Naive thymus-derived CD4-positive, alpha-beta T cell (primary cell): ENCODE results near the gene HHEX. TPM values are rescaled to one million over a fixed set of nuclear protein-coding genes. Genes with fewer than 3 reads are reported as not detected.

ENCODE experiments used
- ATAC-seq: fragments of 150-1000 bp; cut with Tn5 transposase; 2 replicates; pipeline ENCODE4 v1.10.0; 2021; ENCODE audit warnings: mild to moderate bottlenecking, moderate library complexity
- CTCF ChIA-PET: fragments of 350-600 bp; sonication (Branson Sonifier 250); formaldehyde crosslinking; loops from one replicate; lab custom pipeline; 2021; ENCODE audit warnings: antibody characterized with exemption; lab: Charles Lee
- POLR2A ChIA-PET: fragments of 350-600 bp; sonication (Branson Sonifier 250); formaldehyde crosslinking; loops from one replicate; lab custom pipeline; 2021; ENCODE audit warnings: antibody characterized with exemption, inconsistent platforms; lab: Charles Lee
- DNase-seq, 9 donors: peaks; one replicate each; pipeline versions ENCODE4 v3.0.0 to v3.0.0-alpha.2; 2020 to 2022; ENCODE audit warnings: mixed read lengths in 1 of 9
- H3K27ac ChIP-seq: one replicate; pipeline ENCODE4 v1.7.0; 2013; ENCODE audit warnings: mild to moderate bottlenecking, low read depth, low read length, moderate library complexity
- H3K27me3 ChIP-seq, 2 donors: one replicate each; pipeline ENCODE4 v1.7.0; 2013; ENCODE audit warnings: low read length in 2 of 2, mild to moderate bottlenecking in 2 of 2, moderate library complexity in 2 of 2; ENCODE audit not compliant: control insufficient read depth in 2 of 2, insufficient read depth in 2 of 2
- H3K36me3 ChIP-seq, 3 experiments: 1 replicate in 2 of 3; 2 replicates in 1 of 3; pipeline ENCODE4 v1.7.0; 2013; ENCODE audit warnings: low read length in 3 of 3, mild to moderate bottlenecking in 3 of 3, moderate library complexity in 1 of 3; ENCODE audit not compliant: insufficient read depth in 3 of 3, control insufficient read depth in 2 of 3
- H3K4me1 ChIP-seq, 2 donors: one replicate each; pipeline ENCODE4 v1.7.0; 2013; ENCODE audit warnings: low read length in 2 of 2, mild to moderate bottlenecking in 2 of 2, moderate library complexity in 1 of 2; ENCODE audit not compliant: control insufficient read depth in 2 of 2, insufficient read depth in 2 of 2
- H3K4me3 ChIP-seq: 2 replicates; pipeline ENCODE4 v1.7.0; 2013; ENCODE audit warnings: mild to moderate bottlenecking, low read length
- H3K9me3 ChIP-seq, 3 experiments: 1 replicate in 2 of 3; 2 replicates in 1 of 3; pipeline ENCODE4 v1.7.0; 2013; ENCODE audit warnings: low read length in 3 of 3; ENCODE audit not compliant: control insufficient read depth in 2 of 3
- H3K27ac Mint-ChIP-seq, 9 donors: one replicate each; pipeline ENCODE4 v1.8.0; 2020 to 2022; ENCODE audit warnings: mixed read lengths in 9 of 9, mild to moderate bottlenecking in 8 of 9, moderate library complexity in 5 of 9, inconsistent platforms in 2 of 9
- H3K27me3 Mint-ChIP-seq, 5 donors: one replicate each; pipeline ENCODE4 v1.8.0; 2021 to 2022; ENCODE audit warnings: mixed read lengths in 5 of 5, mild to moderate bottlenecking in 1 of 5
- H3K36me3 Mint-ChIP-seq, 5 donors: one replicate each; pipeline ENCODE4 v1.8.0; 2020 to 2022; ENCODE audit warnings: mixed read lengths in 5 of 5, mild to moderate bottlenecking in 3 of 5, inconsistent platforms in 1 of 5
- H3K4me1 Mint-ChIP-seq, 7 donors: one replicate each; pipeline ENCODE4 v1.8.0; 2020 to 2022; ENCODE audit warnings: mixed read lengths in 7 of 7, mild to moderate bottlenecking in 3 of 7, inconsistent platforms in 1 of 7
- H3K4me3 Mint-ChIP-seq, 10 donors: one replicate each; pipeline ENCODE4 v1.8.0; 2020 to 2022; ENCODE audit warnings: mild to moderate bottlenecking in 10 of 10, mixed read lengths in 10 of 10, moderate library complexity in 6 of 10, inconsistent platforms in 2 of 10
- H3K9me3 Mint-ChIP-seq, 11 donors: one replicate each; pipeline ENCODE4 v1.8.0; 2020 to 2022; ENCODE audit warnings: mixed read lengths in 11 of 11, mild to moderate bottlenecking in 4 of 11, inconsistent platforms in 1 of 11, moderate library complexity in 1 of 11
- intact Hi-C, 2 donors: fragments of 100-400 bp; cut with micrococcal nuclease; formaldehyde crosslinking; loops; one replicate each; pipeline ENCODE4 v1.15.1; 2023
- polyA plus RNA-seq, 2 donors: library from polyadenylated mRNA; unstranded; fragments of 300-500 nt; fragmentation: Illumina TruSeq; gene quantifications; one replicate each; pipeline ENCODE4 v1.2.3, GENCODE V29; 2021
- total RNA-seq, 6 experiments: library from RNA in 5 of 6; stranded (reverse) in 5 of 6; gene quantifications; 1 replicate in 5 of 6; 2 replicates in 1 of 6; pipeline ENCODE4 v1.2.3 and lab custom pipeline; 2021 to 2026

HHEX gene
- total and polyA plus RNA-seq, 7 experiments from 2014 or later: 0.18 to 21.4 (median 0.27) TPM; not detected in 2

GRCh38 chr10:92678206-92678605 is 11.5 kb upstream of the HHEX start:
- ChIA-PET CTCF (no interaction called here), POLR2A (interaction anchor here (0.6 kb wide), 1 partner anchor 952 kb away, joined by 4 read pairs; no protein-coding TSS in a partner anchor)
- H3K27me3 ChIP-seq: no peaks in the 10 kb centered on the region
- Mint-ChIP-seq H3K27ac (no peak overlapping the region), H3K36me3 (peaks cover 0 to 3% (median 0%) of the 10 kb centered on the region in 5 donors), H3K4me3 (no peak overlapping the region), H3K4me1 (no peaks in the 10 kb centered on the region), H3K27me3 (peaks cover 7 to 21% (median 12%) of the 10 kb centered on the region in 5 donors), H3K9me3 (peaks cover 0 to 9% (median 2%) of the 10 kb centered on the region in 11 donors)
- H3K4me3 ChIP-seq: no peak overlapping the region
- intact Hi-C loops: no loop called here
- no peak for ATAC-seq
- H3K36me3 ChIP-seq: no peaks in the 10 kb centered on the region
- H3K9me3 ChIP-seq: no peaks in the 10 kb centered on the region
- DNase-seq: no peak
- H3K4me1 ChIP-seq: no peaks in the 10 kb centered on the region
- no peak overlapping the region for H3K27ac ChIP-seq

GRCh38 chr10:92681306-92681834 is 8.4 kb upstream of the HHEX start:
- H3K9me3 ChIP-seq: no peaks in the 10 kb centered on the region
- Mint-ChIP-seq H3K27ac (no peak overlapping the region), H3K9me3 (peaks cover 2 to 27% (median 10%) of the 10 kb centered on the region in 11 donors), H3K4me1 (no peaks in the 10 kb centered on the region), H3K36me3 (peaks cover 0 to 9% (median 0%) of the 10 kb centered on the region in 5 donors), H3K27me3 (peaks cover 6 to 51% (median 34%) of the 10 kb centered on the region in 5 donors), H3K4me3 (no peak overlapping the region)
- ATAC-seq (no peak), DNase-seq (no peak)
- ChIA-PET POLR2A (no interaction called here), CTCF (no interaction called here)
- no peak overlapping the region for H3K4me3 ChIP-seq
- no peaks in the 10 kb centered on the region for H3K27me3 ChIP-seq
- no peak overlapping the region for H3K27ac ChIP-seq
- no peaks in the 10 kb centered on the region for H3K36me3 ChIP-seq
- intact Hi-C loops: no loop called here
- no peaks in the 10 kb centered on the region for H3K4me1 ChIP-seq

DNA sequence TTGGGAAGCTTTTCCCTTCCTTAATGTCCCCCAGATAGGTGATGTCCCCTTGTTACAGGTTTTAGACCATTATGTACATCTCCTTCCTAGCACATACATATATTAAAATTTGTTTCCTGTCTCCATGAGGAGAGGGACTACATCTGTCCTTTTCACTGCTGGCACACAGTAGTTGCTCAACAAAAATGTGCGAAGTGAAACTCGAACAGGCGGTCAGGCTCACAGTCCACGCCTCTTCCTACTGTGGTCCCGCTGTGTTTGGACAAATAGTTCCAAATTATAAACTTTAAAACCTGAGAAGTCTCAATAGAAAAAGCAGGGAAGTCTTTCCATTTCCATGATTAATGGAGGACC is 1.2 kb upstream of the HHEX start:
- Histone ChIP-seq H3K27me3 (peaks cover 10 to 26% of the 10 kb centered on the region in 2 donors), H3K27ac (no peak overlapping the region), H3K4me1 (peaks cover 0 to 29% of the 10 kb centered on the region in 2 donors), H3K36me3 (no peaks in the 10 kb centered on the region), H3K9me3 (no peaks in the 10 kb centered on the region), H3K4me3 (peak overlapping the region; percentile 37)
- ChIA-PET POLR2A (no interaction called here), CTCF (no interaction called here)
- Mint-ChIP-seq H3K9me3 (peaks cover 0 to 22% (median 10%) of the 10 kb centered on the region in 11 donors), H3K4me3 (peak overlapping the region; percentile 70 to 87 (median 77)), H3K36me3 (peaks cover 0 to 9% (median 0%) of the 10 kb centered on the region in 5 donors), H3K27me3 (peaks cover 31 to 87% (median 73%) of the 10 kb centered on the region in 5 donors), H3K27ac (no peak overlapping the region), H3K4me1 (peaks cover 16 to 31% (median 27%) of the 10 kb centered on the region in 7 donors)
- ATAC-seq: no peak
- intact Hi-C loops: loop anchor here in 1 of 2 donors (5.0 kb wide), 1 partner anchor 96 kb away; the partner anchor contains the start of gene KIF11
- no peak for DNase-seq

GRCh38 chr10:92688927-92689662 is 660 bp upstream of the HHEX start:
- ChIA-PET POLR2A (no interaction called here), CTCF (no interaction called here)
- H3K27ac ChIP-seq: no peak overlapping the region
- peaks cover 10 to 26% of the 10 kb centered on the region in 2 donors for H3K27me3 ChIP-seq
- H3K4me3 ChIP-seq: peak overlapping the region; percentile 37
- peak in 2 of 9 donors; percentile 16 to 18 for DNase-seq
- Mint-ChIP-seq H3K4me1 (peaks cover 16 to 31% (median 27%) of the 10 kb centered on the region in 7 donors), H3K27me3 (peaks cover 35 to 88% (median 75%) of the 10 kb centered on the region in 5 donors), H3K36me3 (peaks cover 0 to 9% (median 0%) of the 10 kb centered on the region in 5 donors), H3K9me3 (peaks cover 0 to 22% (median 10%) of the 10 kb centered on the region in 11 donors), H3K4me3 (peak overlapping the region; percentile 70 to 87 (median 77)), H3K27ac (no peak overlapping the region)
- peaks cover 0 to 29% of the 10 kb centered on the region in 2 donors for H3K4me1 ChIP-seq
- ATAC-seq: peak; percentile 17
- no peaks in the 10 kb centered on the region for H3K36me3 ChIP-seq
- no peaks in the 10 kb centered on the region for H3K9me3 ChIP-seq
- intact Hi-C loops: loop anchor here in 1 of 2 donors (5.0 kb wide), 1 partner anchor 97 kb away; the partner anchor contains the start of gene KIF11

DNA sequence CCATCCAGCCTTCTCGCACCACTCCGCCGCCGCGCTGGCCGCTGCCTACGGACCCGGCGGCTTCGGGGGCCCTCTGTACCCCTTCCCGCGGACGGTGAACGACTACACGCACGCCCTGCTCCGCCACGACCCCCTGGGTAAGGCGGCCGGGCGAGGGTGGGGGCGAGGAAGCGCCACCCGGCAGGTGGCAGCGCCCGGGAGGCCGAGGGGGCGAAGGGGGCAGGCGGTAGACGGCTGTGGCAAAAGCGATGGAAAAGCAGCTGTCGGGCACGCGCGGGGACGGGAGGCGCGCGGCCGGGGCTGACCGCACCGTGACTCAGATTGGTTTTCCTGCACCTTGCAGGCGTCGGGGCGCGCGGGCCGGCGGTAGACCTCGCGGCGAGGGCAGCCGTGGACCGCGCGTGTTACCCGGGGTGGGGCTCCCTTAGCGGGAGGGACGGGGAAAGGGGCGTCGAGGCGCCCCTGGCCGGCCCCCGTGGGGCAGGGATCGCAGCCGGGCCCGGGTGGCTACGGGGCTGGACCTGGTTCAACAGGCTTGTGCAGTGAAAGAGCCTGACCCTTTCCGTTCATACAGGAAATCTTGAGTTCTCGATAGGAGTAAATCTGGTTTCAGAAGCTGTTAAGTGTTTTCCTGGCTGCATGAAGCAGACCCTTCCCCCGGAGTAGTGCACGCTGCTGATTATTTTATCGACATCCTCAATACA is 608 bp downstream of the HHEX start:
- Mint-ChIP-seq H3K4me1 (peaks cover 16 to 31% (median 27%) of the 10 kb centered on the region in 7 donors), H3K36me3 (peaks cover 0 to 7% (median 0%) of the 10 kb centered on the region in 5 donors), H3K27me3 (peaks cover 44 to 87% (median 77%) of the 10 kb centered on the region in 5 donors), H3K4me3 (peak overlapping the region; percentile 72 to 90 (median 82)), H3K9me3 (peaks cover 0 to 13% (median 5%) of the 10 kb centered on the region in 11 donors), H3K27ac (no peak overlapping the region)
- peak; percentile 72 for ATAC-seq
- intact Hi-C loops: loop anchor here (1.0 to 5.0 kb wide), 3 partner anchors 98 to 382 kb away; partner anchors contain the start of genes CYP26A1 (in 1 of the 2), EXOC6 (in 1 of the 2) and KIF11 (in 1 of the 2)
- H3K4me1 ChIP-seq: peaks cover 0 to 29% of the 10 kb centered on the region in 2 donors
- ChIA-PET CTCF (no interaction called here), POLR2A (no interaction called here)
- peaks cover 10 to 26% of the 10 kb centered on the region in 2 donors for H3K27me3 ChIP-seq
- H3K36me3 ChIP-seq: no peaks in the 10 kb centered on the region
- peak in 4 of 9 donors; percentile 19 to 72 (median 37) for DNase-seq
- H3K27ac ChIP-seq: no peak overlapping the region
- H3K4me3 ChIP-seq: peak overlapping the region; percentile 8
- H3K9me3 ChIP-seq: no peaks in the 10 kb centered on the region

- no peaks in the 10 kb centered on the region for H3K9me3 ChIP-seq
- DNase-seq: peak in 1 of 9 donors; percentile 13
- peaks cover 47 to 83% (median 72%) of the 10 kb centered on the region in 5 donors for H3K27me3 Mint-ChIP-seq
- peaks cover 0 to 3% (median 0%) of the 10 kb centered on the region in 5 donors for H3K36me3 Mint-ChIP-seq
- H3K9me3 Mint-ChIP-seq: peaks cover 0 to 6% (median under 1%) of the 10 kb centered on the region in 11 donors
- POLR2A ChIA-PET: no interaction called here
- H3K27ac ChIP-seq: no peak overlapping the region
- no peaks in the 10 kb centered on the region for H3K36me3 ChIP-seq
- intact Hi-C loops: loop anchor here (1.0 to 5.0 kb wide), 4 partner anchors 8 to 381 kb away; partner anchors contain the start of genes CYP26A1 (in 1 of the 2), EXOC6 (in 1 of the 2) and KIF11 (in 1 of the 2)
- peaks cover 10 to 26% of the 10 kb centered on the region in 2 donors for H3K27me3 ChIP-seq
- CTCF ChIA-PET: no interaction called here
- peak overlapping the region in 2 of 9 donors; percentile 15 to 24 for H3K27ac Mint-ChIP-seq
- H3K4me3 ChIP-seq: peak overlapping the region; percentile 8
- peaks cover 16 to 31% (median 27%) of the 10 kb centered on the region in 7 donors for H3K4me1 Mint-ChIP-seq
- H3K4me1 ChIP-seq: peaks cover 0 to 29% of the 10 kb centered on the region in 2 donors
- peak overlapping the region; percentile 72 to 90 (median 82) for H3K4me3 Mint-ChIP-seq
- peak; percentile 4 for ATAC-seq
Observed at GRCh38 chr10:92690915-92691590, 1.3 kb downstream of the HHEX start.
